ENCODE data around the gene PTPRN2. TPM values are rescaled to one million over a fixed set of nuclear protein-coding genes. Genes with fewer than 3 reads are reported as not detected.
"Not testable (repeated sequence)": the region's sequence is repeated elsewhere in the genome, so short reads cannot be mapped to it uniquely, and the experiment has no call there.

PTPRN2 gene
- total RNA-seq, 2 experiments from 2014 or later = 0.46 to 0.51 TPM

DNA sequence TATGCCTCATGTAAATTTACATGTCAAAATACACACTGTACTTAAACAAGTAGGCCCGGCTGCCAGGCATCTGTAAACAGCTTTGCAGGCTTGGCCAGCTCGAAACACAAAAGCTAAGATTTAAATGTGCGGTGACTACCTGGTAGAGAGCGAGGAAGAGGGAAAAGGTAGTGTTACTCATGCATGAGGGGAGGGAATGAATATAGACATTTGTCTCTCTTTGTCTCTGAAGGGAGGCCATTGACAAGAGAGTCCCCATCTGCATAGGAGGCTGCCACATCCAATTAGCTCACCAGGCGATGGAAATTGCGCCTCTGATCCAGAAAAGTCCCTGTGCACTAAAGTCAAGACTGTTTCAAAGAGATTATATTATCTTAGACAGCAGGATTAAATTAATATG lies 535.8 kb downstream of the PTPRN2 start:
- Mint-ChIP-seq H3K27ac (no peak overlapping the region), H3K27me3 (peaks cover 2% of the 10 kb centered on the region), H3K4me1 (no peaks in the 10 kb centered on the region), H3K9me3 (ENCODE audit: low read depth) (no peaks in the 10 kb centered on the region), H3K36me3 (ENCODE audit: low read depth) (no peaks in the 10 kb centered on the region), H3K4me3 (no peak overlapping the region)
- CTCF ChIA-PET = interaction anchor here (0.8 kb wide), 1 partner anchor 81 kb away, joined by 3 read pairs; no protein-coding TSS in a partner anchor
- POLR2A ChIA-PET = no interaction called here
- DNase-seq (no peak), ATAC-seq (no peak)
- intact Hi-C loops (cut with DNase I, micrococcal nuclease) = loop anchor here in 1 of 2 experiments (10.0 kb wide), 1 partner anchor 303 kb away; no protein-coding TSS in a partner anchor

DNA sequence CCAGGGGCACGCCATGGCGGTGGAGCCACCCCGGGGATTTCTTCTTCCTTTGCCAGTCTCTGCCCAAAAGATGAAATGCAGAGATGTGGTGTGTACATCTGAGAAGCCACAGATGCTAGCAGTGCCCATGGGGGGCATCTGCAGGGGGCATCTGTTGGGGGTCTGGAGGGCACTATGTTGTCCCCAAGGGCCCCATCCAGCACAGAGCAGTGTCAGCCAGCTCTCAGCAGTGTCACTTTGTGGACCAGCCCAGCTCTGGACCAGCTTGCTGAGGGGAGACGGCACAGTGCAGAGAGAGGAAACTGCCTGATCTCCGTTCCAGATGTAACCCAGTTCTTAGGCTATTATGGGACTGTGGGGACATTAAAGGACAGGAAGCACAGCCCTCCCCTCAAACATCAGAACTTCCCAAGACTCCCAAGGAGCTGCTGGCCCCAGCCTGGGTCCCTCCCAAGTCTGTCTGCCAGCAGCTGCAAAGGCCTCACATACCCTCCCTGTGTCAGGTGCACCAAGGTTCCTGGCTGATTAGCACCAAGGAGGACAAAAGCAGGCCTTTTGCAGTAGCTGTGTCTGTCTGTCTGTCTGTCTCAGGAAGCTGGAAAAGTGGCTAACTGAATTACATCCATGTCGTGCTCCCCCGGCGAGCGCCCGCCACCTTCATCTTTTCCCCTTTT lies 536.5 kb downstream of the PTPRN2 start:
- intact Hi-C loops (cut with DNase I, micrococcal nuclease) = loop anchor here in 1 of 2 experiments (10.0 kb wide), 1 partner anchor 304 kb away; no protein-coding TSS in a partner anchor
- Mint-ChIP-seq H3K27ac (no peak overlapping the region), H3K4me1 (no peaks in the 10 kb centered on the region), H3K9me3 (ENCODE audit: low read depth) (no peaks in the 10 kb centered on the region), H3K4me3 (no peak overlapping the region), H3K27me3 (peaks cover 2% of the 10 kb centered on the region), H3K36me3 (ENCODE audit: low read depth) (no peaks in the 10 kb centered on the region)
- DNase-seq (no peak), ATAC-seq (no peak)
- CTCF ChIA-PET = no interaction called here
- POLR2A ChIA-PET = no interaction called here

- CTCF ChIA-PET = no interaction called here
- POLR2A ChIA-PET = no interaction called here
- intact Hi-C loops (cut with DNase I, micrococcal nuclease) = loop anchor here in 1 of 2 experiments (10.0 kb wide), 1 partner anchor 304 kb away; no protein-coding TSS in a partner anchor
- H3K4me3 Mint-ChIP-seq = no peak overlapping the region
- no peaks in the 10 kb centered on the region for H3K4me1 Mint-ChIP-seq
- DNase-seq (no peak), ATAC-seq (no peak)
- H3K9me3 Mint-ChIP-seq (ENCODE audit: low read depth) = no peaks in the 10 kb centered on the region
- no peaks in the 10 kb centered on the region for H3K36me3 Mint-ChIP-seq (ENCODE audit: low read depth)
- peaks cover 2% of the 10 kb centered on the region for H3K27me3 Mint-ChIP-seq
- no peak overlapping the region for H3K27ac Mint-ChIP-seq
These were observed 537.1 kb downstream of the PTPRN2 start for GRCh38 chr7:158050441-158050977.

DNA sequence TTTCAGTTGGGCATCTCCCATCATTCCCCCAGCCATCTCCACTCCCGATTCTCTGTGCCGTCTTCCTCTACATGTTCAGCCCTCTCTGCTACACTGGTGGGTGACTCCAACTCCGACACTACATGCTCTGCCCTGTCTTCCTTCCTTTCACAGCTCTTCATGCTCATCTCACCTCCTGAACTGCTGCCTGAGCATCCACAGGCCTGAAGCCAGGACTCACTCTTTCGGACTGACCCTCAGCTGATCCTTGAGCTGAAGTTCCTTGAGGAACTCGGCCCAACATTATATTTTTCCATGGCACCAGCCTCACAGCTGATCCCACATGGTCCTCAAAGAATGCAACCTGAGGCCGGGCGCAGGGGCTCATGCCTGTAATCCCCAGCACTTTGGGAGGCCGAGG lies 538.4 kb downstream of the PTPRN2 start:
- CTCF ChIA-PET = no interaction called here
- Mint-ChIP-seq H3K27ac (no peak overlapping the region), H3K36me3 (ENCODE audit: low read depth) (no peaks in the 10 kb centered on the region), H3K9me3 (ENCODE audit: low read depth) (no peaks in the 10 kb centered on the region), H3K4me3 (no peak overlapping the region), H3K27me3 (peaks cover 2% of the 10 kb centered on the region), H3K4me1 (no peaks in the 10 kb centered on the region)
- intact Hi-C loops (cut with DNase I, micrococcal nuclease) = no loop called here
- no peak for ATAC-seq
- POLR2A ChIA-PET = no interaction called here
- DNase-seq = no peak

DNA sequence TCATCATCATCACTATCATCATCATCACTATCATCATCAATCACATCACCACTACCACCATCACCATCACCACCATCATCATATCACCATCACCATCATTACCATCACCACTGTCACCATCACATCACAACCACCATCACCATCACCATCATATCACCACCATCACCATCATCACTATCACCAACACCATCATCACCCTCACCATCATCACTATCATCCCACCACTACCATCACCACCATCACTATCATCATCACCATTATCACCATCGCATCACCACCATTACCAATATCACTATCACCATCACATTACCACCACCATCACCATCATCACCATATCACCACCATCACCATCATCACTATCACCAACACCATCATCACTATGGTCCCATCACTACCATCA lies 539.1 kb downstream of the PTPRN2 start:
- Mint-ChIP-seq H3K36me3 (ENCODE audit: low read depth) (no peaks in the 10 kb centered on the region), H3K4me3 (no peak overlapping the region), H3K9me3 (ENCODE audit: low read depth) (no peaks in the 10 kb centered on the region), H3K27me3 (peaks cover 2% of the 10 kb centered on the region), H3K27ac (no peak overlapping the region), H3K4me1 (no peaks in the 10 kb centered on the region)
- DNase-seq (no peak), ATAC-seq (no peak)
- intact Hi-C loops (cut with DNase I, micrococcal nuclease) = no loop called here
- POLR2A ChIA-PET = no interaction called here
- CTCF ChIA-PET = no interaction called here

DNA sequence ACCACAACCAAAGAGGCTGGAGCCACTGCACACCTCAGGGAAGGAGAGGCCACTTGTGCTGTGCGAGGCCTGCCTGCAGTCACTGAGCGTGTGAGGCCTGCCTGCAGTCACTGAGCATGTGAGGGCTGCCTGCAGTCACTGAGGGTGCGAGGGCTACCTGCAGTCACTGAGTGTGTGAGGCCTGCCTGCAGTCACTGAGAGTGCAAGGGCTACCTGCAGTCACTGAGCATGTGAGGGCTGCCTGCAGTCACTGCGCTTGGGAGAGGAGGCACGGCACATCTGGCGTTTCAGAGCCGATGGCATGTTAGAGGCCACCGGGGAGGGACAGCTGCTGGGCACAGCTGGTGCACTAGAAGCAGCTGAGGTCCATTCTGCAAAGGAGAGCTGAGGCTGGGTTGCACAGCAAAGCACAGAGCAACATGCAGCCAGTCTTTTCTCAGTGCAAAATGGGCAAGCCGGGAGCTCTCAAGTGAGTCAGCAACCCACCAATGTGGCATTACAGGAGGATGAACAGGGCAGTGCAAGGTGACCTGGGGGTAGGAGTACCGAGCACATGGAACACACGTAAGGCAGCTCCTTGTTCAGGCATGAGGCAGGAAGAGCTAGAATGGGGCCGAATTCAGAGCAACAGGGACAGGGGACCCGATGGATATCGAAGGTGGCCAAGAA lies 540.1 kb downstream of the PTPRN2 start:
- no peaks in the 10 kb centered on the region for H3K36me3 Mint-ChIP-seq (ENCODE audit: low read depth)
- ChIA-PET POLR2A (no interaction called here), CTCF (no interaction called here)
- H3K27ac Mint-ChIP-seq = no peak overlapping the region
- intact Hi-C loops (cut with DNase I, micrococcal nuclease) = no loop called here
- no peak overlapping the region for H3K4me3 Mint-ChIP-seq
- DNase-seq (no peak), ATAC-seq (no peak)
- H3K27me3 Mint-ChIP-seq = peaks cover 2% of the 10 kb centered on the region
- H3K9me3 Mint-ChIP-seq (ENCODE audit: low read depth) = no peaks in the 10 kb centered on the region
- H3K4me1 Mint-ChIP-seq = no peaks in the 10 kb centered on the region

DNA sequence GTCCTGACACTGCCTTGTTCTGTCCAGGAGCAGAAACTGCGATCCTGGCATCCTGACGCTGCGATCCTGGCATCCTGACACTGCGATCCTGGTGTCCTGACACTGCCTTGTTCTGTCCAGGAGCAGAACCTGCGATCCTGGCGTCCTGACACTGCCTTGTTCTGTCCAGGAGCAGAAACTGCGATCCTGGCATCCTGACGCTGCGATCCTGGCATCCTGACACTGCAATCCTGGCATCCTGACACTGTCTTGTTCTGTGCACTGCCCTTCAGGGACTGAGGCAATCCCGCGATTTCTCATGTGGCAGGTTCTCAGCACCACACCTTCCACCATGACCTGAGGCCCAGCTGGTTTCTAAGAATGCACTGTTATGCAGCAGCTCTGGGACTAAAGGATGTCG lies 541.4 kb downstream of the PTPRN2 start:
- H3K27ac Mint-ChIP-seq; H3K9me3 Mint-ChIP-seq (ENCODE audit: low read depth); DNase-seq; H3K4me3 Mint-ChIP-seq; CTCF ChIA-PET; POLR2A ChIA-PET; H3K27me3 Mint-ChIP-seq; H3K4me1 Mint-ChIP-seq; ATAC-seq; H3K36me3 Mint-ChIP-seq (ENCODE audit: low read depth); intact Hi-C loops (cut with DNase I, micrococcal nuclease): not testable (repeated sequence)

- CTCF ChIA-PET = no interaction called here
- intact Hi-C loops (cut with DNase I, micrococcal nuclease) = no loop called here
- no peak for ATAC-seq
These were observed 543.2 kb downstream of the PTPRN2 start for GRCh38 chr7:158044482-158044823.

GRCh38 chr7:158043551-158044481 lies 543.8 kb downstream of the PTPRN2 start:
- Mint-ChIP-seq H3K36me3 (ENCODE audit: low read depth) (no peaks in the 10 kb centered on the region), H3K9me3 (ENCODE audit: low read depth) (peaks cover 10% of the 10 kb centered on the region), H3K27ac (no peak overlapping the region), H3K4me1 (no peaks in the 10 kb centered on the region), H3K27me3 (peaks cover 4% of the 10 kb centered on the region), H3K4me3 (no peak overlapping the region)
- no peak for DNase-seq
- intact Hi-C loops (cut with DNase I, micrococcal nuclease) = no loop called here
- CTCF ChIA-PET = no interaction called here
- POLR2A ChIA-PET = no interaction called here
- no peak for ATAC-seq

More at GRCh38 chr7:158044482-158044823, 543.2 kb downstream of the PTPRN2 start:
- H3K9me3 Mint-ChIP-seq (ENCODE audit: low read depth) = peaks cover 9% of the 10 kb centered on the region
- peaks cover 4% of the 10 kb centered on the region for H3K27me3 Mint-ChIP-seq
- H3K4me1 Mint-ChIP-seq = no peaks in the 10 kb centered on the region
- no peak overlapping the region for H3K27ac Mint-ChIP-seq
- H3K36me3 Mint-ChIP-seq (ENCODE audit: low read depth) = no peaks in the 10 kb centered on the region
- no peak for DNase-seq
- no peak overlapping the region for H3K4me3 Mint-ChIP-seq
- POLR2A ChIA-PET = no interaction called here

GRCh38 chr7:158042156-158042880 lies 545.3 kb downstream of the PTPRN2 start:
- CTCF ChIA-PET = no interaction called here
- DNase-seq (no peak), ATAC-seq (no peak)
- Mint-ChIP-seq H3K4me3 (no peak overlapping the region), H3K27ac (no peak overlapping the region), H3K4me1 (no peaks in the 10 kb centered on the region), H3K36me3 (ENCODE audit: low read depth) (no peaks in the 10 kb centered on the region), H3K9me3 (ENCODE audit: low read depth) (peaks cover 14% of the 10 kb centered on the region), H3K27me3 (peaks cover 4% of the 10 kb centered on the region)
- intact Hi-C loops (cut with DNase I, micrococcal nuclease) = no loop called here
- POLR2A ChIA-PET = no interaction called here

- Mint-ChIP-seq H3K27me3 (peaks cover 8% of the 10 kb centered on the region), H3K4me3 (no peak overlapping the region), H3K4me1 (no peaks in the 10 kb centered on the region), H3K27ac (no peak overlapping the region), H3K9me3 (ENCODE audit: low read depth) (peaks cover 14% of the 10 kb centered on the region), H3K36me3 (ENCODE audit: low read depth) (no peaks in the 10 kb centered on the region)
- ChIA-PET POLR2A (no interaction called here), CTCF (interaction anchor here (0.6 kb wide), 1 partner anchor 12 kb away, joined by 4 read pairs; no protein-coding TSS in a partner anchor)
- DNase-seq (no peak), ATAC-seq (no peak)
- intact Hi-C loops (cut with DNase I, micrococcal nuclease) = no loop called here
These were observed 547.4 kb downstream of the PTPRN2 start for GRCh38 chr7:158040199-158040598.
